IPS-18c (cell line): Measurements from ENCODE around the gene GRID2.
A peak's percentile ranks its signal among the peaks of the same experiment; 100 is the strongest.

Experiments used
- H3K4me3 ChIP-seq: 2 replicates; pipeline ENCODE4 v1.7.0; 2013; ENCODE audit warnings: low read depth, mild to moderate bottlenecking, low read length, moderate library complexity; ENCODE audit not compliant: insufficient read depth
- H3K9me3 ChIP-seq: one replicate; pipeline ENCODE4 v1.6.1; 2013; ENCODE audit warnings: mild to moderate bottlenecking, low read length, moderate library complexity; ENCODE audit not compliant: control insufficient read depth, insufficient read depth

GRID2 gene

GRCh38 chr4:92279296-92279695, 24.5 kb upstream of the GRID2 start:
- no peak overlapping the region for H3K4me3 ChIP-seq
- no peaks in the 10 kb centered on the region for H3K9me3 ChIP-seq

GRCh38 chr4:92299152-92299551, 4.6 kb upstream of the GRID2 start:
- H3K4me3 ChIP-seq: no peak overlapping the region
- H3K9me3 ChIP-seq: no peaks in the 10 kb centered on the region

GRCh38 chr4:92304121-92304520, 355 bp downstream of the GRID2 start:
- Histone ChIP-seq H3K4me3 (peak overlapping the region; percentile 90), H3K9me3 (no peaks in the 10 kb centered on the region)

- Histone ChIP-seq H3K4me3 (peak overlapping the region; percentile 90), H3K9me3 (no peaks in the 10 kb centered on the region)
These were observed 840 bp downstream of the GRID2 start for GRCh38 chr4:92304606-92305005.

GRCh38 chr4:92305148-92305877, 1.5 kb downstream of the GRID2 start:
- Histone ChIP-seq H3K4me3 (peak overlapping the region; percentile 90), H3K9me3 (no peaks in the 10 kb centered on the region)

GRCh38 chr4:92305878-92306520, 2.2 kb downstream of the GRID2 start:
- Histone ChIP-seq H3K9me3 (no peaks in the 10 kb centered on the region), H3K4me3 (peak overlapping the region; percentile 90)

GRCh38 chr4:92307181-92307580, 3.4 kb downstream of the GRID2 start:
- no peaks in the 10 kb centered on the region for H3K9me3 ChIP-seq
- H3K4me3 ChIP-seq: no peak overlapping the region

GRCh38 chr4:92307866-92308265, 4.1 kb downstream of the GRID2 start:
- H3K4me3 ChIP-seq: no peak overlapping the region
- H3K9me3 ChIP-seq: no peaks in the 10 kb centered on the region

GRCh38 chr4:92317047-92317446, 13.3 kb downstream of the GRID2 start:
- Histone ChIP-seq H3K9me3 (no peaks in the 10 kb centered on the region), H3K4me3 (no peak overlapping the region)

- H3K9me3 ChIP-seq: no peaks in the 10 kb centered on the region
These were observed 24.3 kb downstream of the GRID2 start for GRCh38 chr4:92328095-92328494.

GRCh38 chr4:92333016-92333415, 29.2 kb downstream of the GRID2 start:
- Histone ChIP-seq H3K4me3 (no peak overlapping the region), H3K9me3 (no peaks in the 10 kb centered on the region)

More at GRCh38 chr4:92328095-92328494, 24.3 kb downstream of the GRID2 start:
- no peak overlapping the region for H3K4me3 ChIP-seq

- no peaks in the 10 kb centered on the region for H3K9me3 ChIP-seq
- no peak overlapping the region for H3K4me3 ChIP-seq
These were observed 31.1 kb downstream of the GRID2 start for GRCh38 chr4:92334716-92335350.

GRCh38 chr4:92339676-92340075, 35.9 kb downstream of the GRID2 start:
- Histone ChIP-seq H3K9me3 (no peaks in the 10 kb centered on the region), H3K4me3 (no peak overlapping the region)

- no peak overlapping the region for H3K4me3 ChIP-seq
- H3K9me3 ChIP-seq: no peaks in the 10 kb centered on the region
These were observed 40.5 kb downstream of the GRID2 start for GRCh38 chr4:92344216-92344615.

- Histone ChIP-seq H3K4me3 (no peak overlapping the region), H3K9me3 (no peaks in the 10 kb centered on the region)
These were observed 42.5 kb downstream of the GRID2 start for GRCh38 chr4:92346289-92346688.

GRCh38 chr4:92357966-92358365, 54.2 kb downstream of the GRID2 start:
- H3K9me3 ChIP-seq: no peaks in the 10 kb centered on the region
- H3K4me3 ChIP-seq: no peak overlapping the region

GRCh38 chr4:92359491-92359890, 55.7 kb downstream of the GRID2 start:
- no peak overlapping the region for H3K4me3 ChIP-seq
- H3K9me3 ChIP-seq: no peaks in the 10 kb centered on the region

GRCh38 chr4:92362028-92362427, 58.3 kb downstream of the GRID2 start:
- Histone ChIP-seq H3K9me3 (no peaks in the 10 kb centered on the region), H3K4me3 (no peak overlapping the region)
